Measurements from ENCODE around the gene SCYGR6. TPM values are rescaled to one million over a fixed set of nuclear protein-coding genes. Genes with fewer than 3 reads are reported as not detected.
A peak's percentile ranks its signal among the peaks of the same experiment; 100 is the strongest.

SCYGR6 gene
- total and polyA plus RNA-seq, 8 donors: not detected

DNA sequence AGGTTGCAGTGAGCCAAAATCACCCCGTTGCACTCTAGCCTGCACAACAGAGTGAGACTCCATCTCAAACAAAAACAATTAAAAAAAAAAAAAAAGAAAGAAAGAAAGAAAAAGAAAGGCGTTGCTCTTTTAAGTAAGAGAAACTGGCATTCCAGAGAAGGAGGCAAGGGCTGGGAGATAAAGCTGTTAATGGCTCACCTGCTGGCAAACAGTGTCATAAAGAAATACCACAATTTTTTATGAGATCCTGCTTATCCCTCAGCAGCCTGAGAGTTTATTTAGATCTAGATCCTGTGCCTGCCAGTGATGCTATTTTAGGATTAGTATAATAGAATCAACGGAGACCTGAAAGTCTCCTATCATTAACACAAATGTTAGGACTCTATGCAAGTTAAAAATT, 23.0 kb downstream of the SCYGR6 start:
- intact Hi-C loops (cut with DNase I): no loop called here
- DNase-seq (no peak), ATAC-seq (no peak)
- Histone ChIP-seq H3K27me3 (no peaks in the 10 kb centered on the region), H3K4me3 (no peak overlapping the region), H3K9me3 (no peaks in the 10 kb centered on the region), H3K4me1 (peaks cover 0 to 5% of the 10 kb centered on the region in 2 donors), H3K36me3 (no peaks in the 10 kb centered on the region), H3K27ac (no peak overlapping the region)
- TF ChIP-seq, protein P1, sequence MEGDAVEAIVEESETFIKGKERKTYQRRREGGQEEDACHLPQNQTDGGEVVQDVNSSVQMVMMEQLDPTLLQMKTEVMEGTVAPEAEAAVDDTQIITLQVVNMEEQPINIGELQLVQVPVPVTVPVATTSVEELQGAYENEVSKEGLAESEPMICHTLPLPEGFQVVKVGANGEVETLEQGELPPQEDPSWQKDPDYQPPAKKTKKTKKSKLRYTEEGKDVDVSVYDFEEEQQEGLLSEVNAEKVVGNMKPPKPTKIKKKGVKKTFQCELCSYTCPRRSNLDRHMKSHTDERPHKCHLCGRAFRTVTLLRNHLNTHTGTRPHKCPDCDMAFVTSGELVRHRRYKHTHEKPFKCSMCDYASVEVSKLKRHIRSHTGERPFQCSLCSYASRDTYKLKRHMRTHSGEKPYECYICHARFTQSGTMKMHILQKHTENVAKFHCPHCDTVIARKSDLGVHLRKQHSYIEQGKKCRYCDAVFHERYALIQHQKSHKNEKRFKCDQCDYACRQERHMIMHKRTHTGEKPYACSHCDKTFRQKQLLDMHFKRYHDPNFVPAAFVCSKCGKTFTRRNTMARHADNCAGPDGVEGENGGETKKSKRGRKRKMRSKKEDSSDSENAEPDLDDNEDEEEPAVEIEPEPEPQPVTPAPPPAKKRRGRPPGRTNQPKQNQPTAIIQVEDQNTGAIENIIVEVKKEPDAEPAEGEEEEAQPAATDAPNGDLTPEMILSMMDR (IDR thresholded peaks at IDR 0.05): no peak

GRCh38 chr2:227696990-227697679, 27.4 kb downstream of the SCYGR6 start:
- TF ChIP-seq, protein P1 (IDR thresholded peaks at IDR 0.05): no peak
- no peak for DNase-seq

DNA sequence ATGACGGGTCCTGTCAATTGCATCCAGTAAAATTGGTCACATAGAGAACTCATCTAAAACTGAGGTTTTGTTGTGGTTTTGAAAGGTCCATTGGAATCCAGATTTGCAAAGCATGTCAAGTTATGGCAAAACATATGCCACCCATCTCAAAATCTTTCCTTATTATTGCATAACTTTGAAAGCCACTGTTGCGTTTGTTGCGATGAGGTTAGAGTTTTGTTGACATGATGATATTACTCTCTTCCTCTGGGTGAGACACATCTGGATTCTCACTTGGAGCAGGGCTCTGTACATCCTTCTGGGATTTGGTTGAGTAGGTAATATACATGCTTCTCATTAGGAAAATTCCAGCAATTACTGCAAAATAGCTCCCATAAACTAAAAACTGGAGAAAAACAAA, 37.4 kb downstream of the SCYGR6 start:
- Histone ChIP-seq H3K4me3 (no peak overlapping the region), H3K27me3 (no peaks in the 10 kb centered on the region), H3K27ac (no peak overlapping the region), H3K4me1 (no peaks in the 10 kb centered on the region), H3K36me3 (no peaks in the 10 kb centered on the region), H3K9me3 (no peaks in the 10 kb centered on the region)
- intact Hi-C loops (cut with DNase I): no loop called here
- no peak for DNase-seq
- TF ChIP-seq, protein P1 (IDR thresholded peaks at IDR 0.05): no peak
- no peak for ATAC-seq

More at GRCh38 chr2:227696990-227697679, 27.4 kb downstream of the SCYGR6 start:
- H3K36me3 ChIP-seq: no peaks in the 10 kb centered on the region
- no peaks in the 10 kb centered on the region for H3K27me3 ChIP-seq
- no peaks in the 10 kb centered on the region for H3K9me3 ChIP-seq
- intact Hi-C loops (cut with DNase I): no loop called here
- H3K27ac ChIP-seq: no peak overlapping the region
- no peak for ATAC-seq
- no peaks in the 10 kb centered on the region for H3K4me1 ChIP-seq
- H3K4me3 ChIP-seq: no peak overlapping the region

GRCh38 chr2:227684258-227684657, 40.3 kb downstream of the SCYGR6 start:
- ATAC-seq: peak; percentile 69
- intact Hi-C loops (cut with DNase I): no loop called here

DNA sequence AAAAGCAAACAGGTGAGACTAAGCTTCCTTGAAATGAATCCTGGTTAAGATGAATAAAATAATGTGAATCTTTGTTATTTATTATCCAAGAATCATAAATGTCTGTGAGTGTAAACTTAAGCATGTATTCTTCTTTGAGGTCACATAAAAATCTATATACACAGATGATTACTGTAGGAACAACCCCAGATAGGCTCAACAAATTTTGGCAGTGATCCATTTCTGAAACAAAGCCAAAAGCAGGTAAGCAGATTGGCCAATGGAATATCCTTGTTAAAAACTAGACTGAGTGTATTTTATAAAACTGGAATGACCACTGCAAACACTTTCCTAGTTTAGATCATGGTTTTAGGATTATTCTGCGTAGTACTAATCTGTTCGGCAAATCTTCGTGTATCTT, 46.6 kb downstream of the SCYGR6 start:
- no peak for DNase-seq
- TF ChIP-seq, protein P1 (IDR thresholded peaks at IDR 0.05): no peak
- H3K4me1 ChIP-seq: no peaks in the 10 kb centered on the region
- ATAC-seq: no peak
- no peak overlapping the region for H3K4me3 ChIP-seq
- H3K27ac ChIP-seq: no peak overlapping the region
- H3K36me3 ChIP-seq: no peaks in the 10 kb centered on the region
- no peaks in the 10 kb centered on the region for H3K27me3 ChIP-seq
- no peaks in the 10 kb centered on the region for H3K9me3 ChIP-seq
- intact Hi-C loops (cut with DNase I): no loop called here

More at GRCh38 chr2:227684258-227684657, 40.3 kb downstream of the SCYGR6 start:
- H3K9me3 ChIP-seq: no peaks in the 10 kb centered on the region
- H3K27me3 ChIP-seq: no peaks in the 10 kb centered on the region
- no peak overlapping the region for H3K27ac ChIP-seq
- TF ChIP-seq, protein P1 (IDR thresholded peaks at IDR 0.05): no peak
- H3K36me3 ChIP-seq: no peaks in the 10 kb centered on the region
- H3K4me3 ChIP-seq: no peak overlapping the region
- no peak for DNase-seq
- no peaks in the 10 kb centered on the region for H3K4me1 ChIP-seq

Data from left lung (tissue), 10 donors.